Neural cell (in vitro differentiated cells): Measurements from ENCODE around the gene GANC. TPM values are rescaled to one million over a fixed set of nuclear protein-coding genes. Genes with fewer than 3 reads are reported as not detected.

ENCODE experiments used
- H2AFZ ChIP-seq: fragments of 200-600, 300-800 bp; sonication (generic), shearing (Covaris generic); 2 replicates; pipeline ENCODE4 v1.6.0; 2014; ENCODE audit warnings: low read depth, mild to moderate bottlenecking, antibody characterized with exemption, low read length, moderate library complexity
- H3F3A ChIP-seq: fragments of 200-600 bp; shearing (Covaris generic); 2 replicates; pipeline ENCODE4 v1.6.1; 2016; ENCODE audit warnings: mild to moderate bottlenecking, moderate library complexity, mixed read lengths, antibody characterized with exemption, low read length; ENCODE audit not compliant: insufficient read depth, poor library complexity, severe bottlenecking
- H3K27ac ChIP-seq: fragments of 200-600, 300-800 bp; sonication (generic), shearing (Covaris generic); 2 replicates; pipeline ENCODE4 v1.5.1; 2014; ENCODE audit warnings: mild to moderate bottlenecking, low read length, moderate library complexity
- H3K27me3 ChIP-seq: fragments of 300-800, 200-600 bp; sonication (generic), shearing (Covaris generic); 2 replicates; pipeline ENCODE4 v1.6.0; 2014; ENCODE audit warnings: mild to moderate bottlenecking, low read depth, low read length, moderate library complexity; ENCODE audit not compliant: insufficient read depth
- H3K36me3 ChIP-seq: fragments of 300-800, 200-600 bp; sonication (generic), shearing (Covaris generic); 2 replicates; pipeline ENCODE4 v1.5.1; 2014; ENCODE audit warnings: mild to moderate bottlenecking, antibody characterized with exemption, low read length, moderate library complexity; ENCODE audit not compliant: insufficient read depth
- H3K4me2 ChIP-seq: fragments of 300-800, 200-600 bp; sonication (generic), shearing (Covaris generic); 2 replicates; pipeline ENCODE4 v1.6.0; 2014; ENCODE audit warnings: mild to moderate bottlenecking, low read length
- H3K4me3 ChIP-seq: fragments of 300-800, 200-600 bp; sonication (generic), shearing (Covaris generic); 2 replicates; pipeline ENCODE4 v1.5.1; 2014; ENCODE audit warnings: mild to moderate bottlenecking, low read length, moderate library complexity
- H3K79me2 ChIP-seq: fragments of 200-600 bp; shearing (Covaris generic); replicated peaks from 2 replicates; pipeline ENCODE4 v1.6.0; 2014; ENCODE audit warnings: mild to moderate bottlenecking, low read length, moderate library complexity; ENCODE audit not compliant: insufficient read depth
- H3K9ac ChIP-seq: fragments of 300-800, 200-600 bp; sonication (generic), shearing (Covaris generic); 2 replicates; pipeline ENCODE4 v1.6.1; 2016; ENCODE audit warnings: mild to moderate bottlenecking, low read length, mixed read lengths
- H3K9me2 ChIP-seq: fragments of 200-600 bp; shearing (Covaris generic); 2 replicates; pipeline ENCODE4 v1.6.1; 2016; ENCODE audit warnings: mild to moderate bottlenecking, low read length, mixed read lengths; ENCODE audit not compliant: insufficient read depth
- H3K9me3 ChIP-seq: fragments of 200-600, 300-800 bp; sonication (generic), shearing (Covaris generic); 2 replicates; pipeline ENCODE4 v1.6.1; 2016; ENCODE audit warnings: mild to moderate bottlenecking, mixed run types, low read length, moderate library complexity, mixed read lengths
- H4K20me1 ChIP-seq: fragments of 200-600 bp; shearing (Covaris generic); 2 replicates; pipeline ENCODE4 v1.6.1; 2016; ENCODE audit warnings: mild to moderate bottlenecking, mixed run types; ENCODE audit not compliant: insufficient read depth
- CTCF ChIP-seq: fragments of 450-650 bp; IDR thresholded peaks from 2 replicates; pipeline ENCODE4 v1.5.1; 2014; ENCODE audit warnings: antibody characterized with exemption, mild to moderate bottlenecking, moderate library complexity; ENCODE audit not compliant: poor library complexity, severe bottlenecking
- EP300 ChIP-seq: fragments of 450-650 bp; conservative IDR thresholded peaks from 2 replicates; pipeline ENCODE4 v1.6.1; 2014; ENCODE audit warnings: antibody characterized with exemption, mild to moderate bottlenecking, moderate library complexity; ENCODE audit not compliant: poor library complexity, severe bottlenecking
- EZH2 ChIP-seq: fragments of 200-600, 300-800 bp; shearing (Covaris generic), sonication (generic); IDR thresholded peaks from 2 replicates; pipeline ENCODE4 v1.6.1; 2014; ENCODE audit warnings: antibody characterized with exemption, low read length, borderline replicate concordance, mild to moderate bottlenecking; ENCODE audit not compliant: insufficient read depth, poor library complexity, severe bottlenecking
- MXI1 ChIP-seq: fragments of 450-650 bp; conservative IDR thresholded peaks from 2 replicates; pipeline ENCODE4 v1.6.1; 2014; ENCODE audit warnings: antibody characterized with exemption, mild to moderate bottlenecking; ENCODE audit not compliant: poor library complexity, severe bottlenecking
- POLR2AphosphoS5 ChIP-seq: IDR thresholded peaks from 2 replicates; pipeline ENCODE4 v1.6.1; 2012
- RAD21 ChIP-seq: fragments of 450-650 bp; conservative IDR thresholded peaks from 2 replicates; pipeline ENCODE4 v1.6.1; 2014; ENCODE audit warnings: antibody characterized with exemption, mild to moderate bottlenecking, moderate library complexity
- REST ChIP-seq: IDR thresholded peaks from 2 replicates; pipeline ENCODE4 v1.6.1; 2012; ENCODE audit warnings: borderline replicate concordance
- SMC3 ChIP-seq: fragments of 450-650 bp; conservative IDR thresholded peaks from 2 replicates; pipeline ENCODE4 v1.6.1; 2014; ENCODE audit warnings: antibody characterized with exemption, mild to moderate bottlenecking, moderate library complexity; ENCODE audit not compliant: poor library complexity
- TAF1 ChIP-seq: IDR thresholded peaks from 2 replicates; pipeline ENCODE4 v1.6.1; 2012; ENCODE audit warnings: low read depth
- polyA plus RNA-seq: library from polyadenylated mRNA; depleted of rRNA; stranded (reverse); fragments of >200 nt; gene quantifications from 2 replicates; pipeline ENCODE4 v1.2.3, GENCODE V29; 2014

Gene GANC
- polyA plus RNA-seq, 1 donor from 2014 or later = 6.0 TPM

- TF ChIP-seq CTCF (no peak), POLR2AphosphoS5 (no peak), TAF1 (no peak), SMC3 (no peak), MXI1 (no peak), EP300 (no peak), EZH2 (no peak), RAD21 (no peak), REST (no peak)
- no peaks in the 10 kb centered on the region for H3F3A ChIP-seq
- H3K27me3 ChIP-seq = no peaks in the 10 kb centered on the region
- H2AFZ ChIP-seq = no peak overlapping the region
- no peak overlapping the region for H3K4me3 ChIP-seq
- H3K4me2 ChIP-seq = no peak overlapping the region
- H4K20me1 ChIP-seq = no peaks in the 10 kb centered on the region
- H3K36me3 ChIP-seq = no peaks in the 10 kb centered on the region
- no peak overlapping the region for H3K27ac ChIP-seq
- H3K9me2 ChIP-seq = no peaks in the 10 kb centered on the region
- H3K9me3 ChIP-seq = no peaks in the 10 kb centered on the region
- H3K79me2 ChIP-seq = no peaks in the 10 kb centered on the region
- H3K9ac ChIP-seq = no peak overlapping the region
Measured at GRCh38 chr15:42394106-42394505, 121.1 kb downstream of the GANC start.

GRCh38 chr15:42395838-42396237, 122.8 kb downstream of the GANC start:
- Histone ChIP-seq H3K36me3 (no peaks in the 10 kb centered on the region), H3K9ac (no peak overlapping the region), H3K27ac (no peak overlapping the region), H3K9me3 (no peaks in the 10 kb centered on the region), H3K9me2 (no peaks in the 10 kb centered on the region), H4K20me1 (no peaks in the 10 kb centered on the region), H3K4me2 (no peak overlapping the region), H3K27me3 (no peaks in the 10 kb centered on the region), H3F3A (no peaks in the 10 kb centered on the region), H3K4me3 (no peak overlapping the region), H2AFZ (no peak overlapping the region), H3K79me2 (no peaks in the 10 kb centered on the region)
- TF ChIP-seq CTCF (no peak), POLR2AphosphoS5 (no peak)
